Right atrium auricular region (tissue), 2 donors: Measurements from ENCODE around the gene LRTM2. TPM values are rescaled to one million over a fixed set of nuclear protein-coding genes. Genes with fewer than 3 reads are reported as not detected.

Source experiments
- DNase-seq: peaks from one replicate; pipeline ENCODE4 v3.0.0-alpha.2; 2019; ENCODE audit warnings: low spot score
- H3K27ac ChIP-seq, 2 donors: fragments of 200-600 bp; sonication (generic); 1 replicate in 1 of 2; 2 replicates in 1 of 2; pipeline ENCODE4 v1.5.1; 2016 to 2019
- H3K27me3 ChIP-seq, 2 donors: fragments of 200-600 bp; sonication (generic); one replicate each; pipeline versions ENCODE4 v1.5.1 to v1.6.0; 2017 to 2019
- H3K36me3 ChIP-seq: fragments of 200-600 bp; sonication (generic); one replicate; pipeline ENCODE4 v1.5.1; 2016
- H3K4me1 ChIP-seq, 2 donors: fragments of 200-600 bp; sonication (generic); one replicate each; pipeline versions ENCODE4 v1.5.1 to v1.6.0; 2017 to 2019
- H3K4me3 ChIP-seq, 2 donors: fragments of 200-600 bp; sonication (generic); 1 replicate in 1 of 2; 2 replicates in 1 of 2; pipeline ENCODE4 v1.5.1; 2017 to 2019; ENCODE audit warnings: mild to moderate bottlenecking in 1 of 2, moderate library complexity in 1 of 2
- H3K9me3 ChIP-seq, 2 donors: fragments of 200-600 bp; sonication (generic); one replicate each; pipeline ENCODE4 v1.5.1; 2019
- total RNA-seq, 2 donors: library from RNA; depleted of rRNA; stranded (reverse); fragments of >200 nt; gene quantifications; one replicate each; pipeline ENCODE4 v1.1.0, GENCODE V29; 2016
- TF ChIP-seq, protein P1 (sequence below), 2 donors: fragments of 200-600 bp; sonication (generic); IDR thresholded peaks; one replicate each; pipeline ENCODE4 v1.5.1; 2019; ENCODE audit warnings: antibody characterized with exemption in 2 of 2

The LRTM2 gene
- total RNA-seq, 2 donors from 2014 or later, result not detected

DNA sequence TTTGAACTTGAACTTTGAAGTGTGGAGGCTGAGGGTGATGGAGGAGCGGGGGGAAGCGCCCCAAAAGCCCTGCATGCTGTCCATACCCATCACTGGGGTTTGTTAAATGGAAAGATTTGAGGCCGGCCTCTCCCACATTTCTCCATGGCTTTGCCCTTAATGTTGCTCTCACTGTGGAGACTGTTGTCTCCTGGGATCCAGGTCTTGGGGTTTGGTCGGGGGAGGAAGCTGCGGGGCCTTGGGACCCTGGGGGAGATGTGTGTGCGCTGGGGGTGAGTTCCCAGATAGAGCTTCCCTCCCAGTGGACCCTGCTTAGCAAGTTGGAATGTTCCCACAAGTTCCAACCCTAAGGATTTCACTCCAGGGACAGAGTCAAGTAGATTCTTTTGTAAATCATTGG is 28.0 kb upstream of the LRTM2 start:
- TF ChIP-seq, protein P1, sequence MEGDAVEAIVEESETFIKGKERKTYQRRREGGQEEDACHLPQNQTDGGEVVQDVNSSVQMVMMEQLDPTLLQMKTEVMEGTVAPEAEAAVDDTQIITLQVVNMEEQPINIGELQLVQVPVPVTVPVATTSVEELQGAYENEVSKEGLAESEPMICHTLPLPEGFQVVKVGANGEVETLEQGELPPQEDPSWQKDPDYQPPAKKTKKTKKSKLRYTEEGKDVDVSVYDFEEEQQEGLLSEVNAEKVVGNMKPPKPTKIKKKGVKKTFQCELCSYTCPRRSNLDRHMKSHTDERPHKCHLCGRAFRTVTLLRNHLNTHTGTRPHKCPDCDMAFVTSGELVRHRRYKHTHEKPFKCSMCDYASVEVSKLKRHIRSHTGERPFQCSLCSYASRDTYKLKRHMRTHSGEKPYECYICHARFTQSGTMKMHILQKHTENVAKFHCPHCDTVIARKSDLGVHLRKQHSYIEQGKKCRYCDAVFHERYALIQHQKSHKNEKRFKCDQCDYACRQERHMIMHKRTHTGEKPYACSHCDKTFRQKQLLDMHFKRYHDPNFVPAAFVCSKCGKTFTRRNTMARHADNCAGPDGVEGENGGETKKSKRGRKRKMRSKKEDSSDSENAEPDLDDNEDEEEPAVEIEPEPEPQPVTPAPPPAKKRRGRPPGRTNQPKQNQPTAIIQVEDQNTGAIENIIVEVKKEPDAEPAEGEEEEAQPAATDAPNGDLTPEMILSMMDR (IDR thresholded peaks at IDR 0.05), result no peak
- H3K36me3 ChIP-seq, result peaks cover 8% of the 10 kb centered on the region
- H3K9me3 ChIP-seq, result no peaks in the 10 kb centered on the region
- H3K27ac ChIP-seq, result no peak overlapping the region
- DNase-seq, result no peak
- no peak overlapping the region for H3K4me3 ChIP-seq
- peaks cover 0 to 33% of the 10 kb centered on the region in 2 donors for H3K4me1 ChIP-seq
- no peaks in the 10 kb centered on the region for H3K27me3 ChIP-seq

DNA sequence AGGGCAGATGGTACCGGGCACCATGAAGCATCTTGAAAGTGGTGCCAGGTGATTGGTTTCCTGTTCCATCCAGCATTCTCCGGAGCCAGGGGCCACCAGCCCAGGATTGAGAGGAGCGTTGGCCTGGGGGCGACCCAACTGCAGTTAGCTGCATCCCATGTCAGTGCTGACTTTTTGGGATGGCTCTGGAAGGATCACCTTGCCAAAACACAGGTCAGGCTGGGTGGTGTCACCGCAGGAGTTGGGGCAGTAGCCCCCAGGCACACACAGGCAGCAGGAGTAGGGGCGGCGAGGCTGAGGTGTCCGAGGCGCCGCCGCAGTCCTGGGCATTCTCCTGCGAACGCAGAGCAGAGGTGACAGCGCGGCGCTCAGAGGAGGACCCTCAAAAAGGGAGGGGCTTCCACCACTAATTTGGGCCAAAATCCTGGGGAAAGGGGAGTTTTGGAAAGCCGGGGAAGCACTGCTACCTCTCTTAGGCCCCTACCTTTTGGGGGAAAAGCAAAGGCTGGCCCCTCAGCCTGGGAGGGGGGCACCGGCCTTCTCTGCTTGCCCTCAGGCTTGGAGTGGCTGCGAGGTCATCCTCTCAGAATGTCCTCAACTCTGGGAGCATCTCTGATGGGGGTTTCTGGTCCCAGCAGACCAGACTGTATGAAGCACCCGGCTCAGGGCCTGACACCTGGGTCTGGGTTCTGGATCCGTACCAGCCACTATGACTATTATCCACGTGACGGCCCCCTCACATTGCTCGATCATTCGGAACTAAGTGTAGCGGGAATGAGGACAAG is 26.7 kb upstream of the LRTM2 start:
- no peaks in the 10 kb centered on the region for H3K9me3 ChIP-seq
- H3K4me1 ChIP-seq, result peaks cover 0 to 37% of the 10 kb centered on the region in 2 donors
- TF ChIP-seq, protein P1 (IDR thresholded peaks at IDR 0.05), result no peak
- H3K4me3 ChIP-seq, result no peak overlapping the region
- no peaks in the 10 kb centered on the region for H3K36me3 ChIP-seq
- no peak for DNase-seq
- H3K27me3 ChIP-seq, result no peaks in the 10 kb centered on the region
- no peak overlapping the region for H3K27ac ChIP-seq

DNA sequence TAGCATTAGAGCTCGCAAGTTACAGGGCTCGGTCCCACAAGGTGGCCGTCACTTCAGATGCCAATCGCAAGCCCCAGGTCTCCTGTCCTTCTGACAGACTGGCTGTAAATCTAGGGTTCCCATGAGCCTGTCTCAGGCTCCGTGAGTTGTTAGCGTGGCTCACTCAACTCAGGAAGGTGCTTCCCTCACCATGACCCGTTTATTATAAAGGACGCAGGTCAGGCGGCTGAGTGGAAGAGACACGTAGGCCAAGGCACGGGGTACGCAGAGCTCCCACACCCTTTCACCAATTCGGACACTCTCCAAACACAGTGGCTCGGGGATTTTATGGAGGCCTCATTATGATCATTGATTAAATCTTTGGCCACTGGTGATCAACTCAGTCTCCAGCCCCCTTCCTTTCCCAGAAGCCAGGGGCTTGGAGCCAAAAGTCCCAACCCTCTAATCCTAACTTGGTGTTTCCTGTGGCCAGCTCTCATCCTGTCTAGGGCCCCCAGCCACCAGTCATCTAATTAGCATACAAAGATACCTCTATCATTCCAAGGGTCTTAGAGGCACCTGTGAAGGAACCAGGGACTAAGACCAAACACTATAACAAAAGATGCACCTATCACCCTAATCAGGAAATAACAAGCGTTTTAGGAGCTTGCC is 25.8 kb upstream of the LRTM2 start:
- no peaks in the 10 kb centered on the region for H3K9me3 ChIP-seq
- TF ChIP-seq, protein P1 (IDR thresholded peaks at IDR 0.05), result no peak
- DNase-seq, result no peak
- H3K36me3 ChIP-seq, result no peaks in the 10 kb centered on the region
- peak overlapping the region in 1 of 2 donors; percentile 46 for H3K27ac ChIP-seq
- no peak overlapping the region for H3K4me3 ChIP-seq
- H3K4me1 ChIP-seq, result peaks cover 0 to 37% of the 10 kb centered on the region in 2 donors
- H3K27me3 ChIP-seq, result no peaks in the 10 kb centered on the region

DNA sequence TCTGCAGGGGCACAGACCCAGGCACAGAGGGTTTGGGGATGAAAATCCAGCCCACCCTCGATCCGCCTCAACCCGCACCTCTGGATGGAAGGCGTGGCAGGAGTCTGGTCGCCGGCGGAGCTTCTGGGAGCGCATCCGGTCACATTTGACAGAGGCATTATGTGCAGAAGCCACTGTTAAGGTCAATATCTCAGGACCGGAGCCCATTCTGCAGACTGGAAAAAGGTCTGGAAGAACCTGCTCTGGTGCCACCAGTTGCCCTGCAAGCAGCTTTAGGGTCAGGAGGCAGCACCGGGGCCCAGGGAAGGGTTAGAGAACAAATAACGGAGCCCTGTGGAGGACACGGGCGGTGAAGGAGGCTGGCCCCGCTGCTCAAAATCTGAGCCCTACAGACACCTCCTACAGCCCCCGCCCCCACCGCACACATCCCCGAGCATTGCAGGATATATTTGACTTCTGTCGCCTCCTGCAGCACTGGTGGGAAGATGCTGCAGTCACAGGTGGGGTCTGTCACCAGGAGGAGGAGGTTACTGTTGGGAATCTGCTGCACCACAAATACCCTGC is 25.1 kb upstream of the LRTM2 start:
- Histone ChIP-seq H3K36me3 (no peaks in the 10 kb centered on the region), H3K4me1 (peaks cover 0 to 36% of the 10 kb centered on the region in 2 donors), H3K27ac (peak overlapping the region; percentile 46 to 77), H3K27me3 (no peaks in the 10 kb centered on the region), H3K4me3 (peak overlapping the region in 1 of 2 donors; percentile 64), H3K9me3 (no peaks in the 10 kb centered on the region)
- no peak for DNase-seq
- TF ChIP-seq, protein P1 (IDR thresholded peaks at IDR 0.05), result no peak

DNA sequence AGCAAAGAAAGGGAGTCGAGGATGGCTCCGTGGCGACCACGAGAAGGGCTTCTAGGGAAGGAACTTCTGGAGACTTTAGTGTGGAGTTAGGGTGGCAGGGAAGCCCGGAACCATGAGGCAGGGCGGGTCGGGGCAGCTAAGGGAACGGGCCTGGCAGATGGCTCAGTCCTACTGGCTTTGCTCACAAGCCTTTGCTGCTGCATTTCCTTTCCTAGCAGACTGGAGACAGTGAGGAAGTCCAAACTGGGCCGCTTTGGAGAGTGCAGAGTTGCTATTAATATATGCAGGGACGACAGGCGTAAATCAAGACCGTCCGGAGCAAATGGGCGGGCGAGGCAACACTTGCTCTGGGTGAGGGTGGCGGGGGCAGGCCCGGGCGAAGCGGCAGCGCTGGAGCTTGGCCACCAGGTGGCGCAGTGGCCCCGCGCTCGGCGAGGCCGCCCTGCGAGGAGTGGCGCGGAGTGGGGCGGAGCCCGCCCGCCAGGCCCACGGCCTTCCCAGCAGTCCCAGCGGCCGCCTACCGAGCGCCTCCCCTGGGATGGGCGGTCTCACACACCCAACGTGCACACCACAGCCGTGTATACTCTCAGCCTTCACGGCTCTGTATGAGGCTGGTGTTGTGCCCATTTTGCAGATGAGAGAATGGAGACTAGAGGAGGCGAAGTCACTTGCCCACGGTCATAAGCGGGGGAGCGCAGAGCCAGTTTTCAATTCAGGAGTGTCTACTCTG is 24.4 kb upstream of the LRTM2 start:
- H3K9me3 ChIP-seq, result no peaks in the 10 kb centered on the region
- H3K4me3 ChIP-seq, result peak overlapping the region; percentile 40 to 64
- peak overlapping the region; percentile 77 to 82 for H3K27ac ChIP-seq
- no peaks in the 10 kb centered on the region for H3K36me3 ChIP-seq
- peaks cover 0 to 33% of the 10 kb centered on the region in 2 donors for H3K4me1 ChIP-seq
- DNase-seq, result peak; percentile 90
- H3K27me3 ChIP-seq, result no peaks in the 10 kb centered on the region
- TF ChIP-seq, protein P1 (IDR thresholded peaks at IDR 0.05), result peak; percentile 96 to 99
